HG03103 (cell line): Measurements from ENCODE around the gene IL32.
"Not testable (repeated sequence)": the region's sequence is repeated elsewhere in the genome, so short reads cannot be mapped to it uniquely, and the experiment has no call there.

Experiments
- ATAC-seq: cut with Tn5 transposase; IDR thresholded peaks from one replicate; pipeline ENCODE4 v1.9.1; 2021; ENCODE audit warnings: low read depth; ENCODE audit not compliant: unreplicated experiment

The IL32 gene

GRCh38 chr16:3068487-3068886, 3.0 kb downstream of the IL32 start:
- ATAC-seq, result no peak

GRCh38 chr16:3069146-3069545, 3.7 kb downstream of the IL32 start:
- not testable (repeated sequence) for ATAC-seq

GRCh38 chr16:3070608-3071111, 5.2 kb downstream of the IL32 start:
- no peak for ATAC-seq

GRCh38 chr16:3071655-3072054, 6.2 kb downstream of the IL32 start:
- ATAC-seq, result no peak

GRCh38 chr16:3072148-3072547, 6.7 kb downstream of the IL32 start:
- not testable (repeated sequence) for ATAC-seq

- not testable (repeated sequence) for ATAC-seq
Observed at GRCh38 chr16:3072576-3073263, 7.3 kb downstream of the IL32 start.

GRCh38 chr16:3073448-3073847, 8.0 kb downstream of the IL32 start:
- ATAC-seq, result no peak

- no peak for ATAC-seq
Observed at GRCh38 chr16:3074860-3075522, 9.6 kb downstream of the IL32 start.

- ATAC-seq, result no peak
Observed at GRCh38 chr16:3075523-3075915, 10.1 kb downstream of the IL32 start.

GRCh38 chr16:3075946-3076345, 10.5 kb downstream of the IL32 start:
- ATAC-seq, result not testable (repeated sequence)

GRCh38 chr16:3076577-3076976, 11.1 kb downstream of the IL32 start:
- no peak for ATAC-seq

- no peak for ATAC-seq
Observed at GRCh38 chr16:3080024-3080423, 14.6 kb downstream of the IL32 start.

- not testable (repeated sequence) for ATAC-seq
Observed at GRCh38 chr16:3081957-3082356, 16.5 kb downstream of the IL32 start.

- not testable (repeated sequence) for ATAC-seq
Observed at GRCh38 chr16:3083408-3083807, 18.0 kb downstream of the IL32 start.

- ATAC-seq, result no peak
Observed at GRCh38 chr16:3084491-3084890, 19.1 kb downstream of the IL32 start.

- ATAC-seq, result no peak
Observed at GRCh38 chr16:3084969-3085670, 19.7 kb downstream of the IL32 start.

GRCh38 chr16:3085868-3086595, 20.6 kb downstream of the IL32 start:
- no peak for ATAC-seq

- ATAC-seq, result no peak
Observed at GRCh38 chr16:3086596-3087242, 21.3 kb downstream of the IL32 start.

- ATAC-seq, result no peak
Observed at GRCh38 chr16:3087243-3088235, 22.1 kb downstream of the IL32 start.
